DND-41 (cell line): ENCODE measurements around the gene GLIPR1L1.
A peak's percentile ranks its signal among the peaks of the same experiment; 100 is the strongest.

ENCODE experiments used
- ATAC-seq: fragments of 200-7000 bp; cut with Tn5 transposase; 3 replicates; pipeline ENCODE4 v1.9.1; 2021; ENCODE audit warnings: low read depth; ENCODE audit not compliant: insufficient read depth
- DNase-seq: peaks from one replicate; pipeline ENCODE4 v3.0.0-alpha.2; 2020
- H2AFZ ChIP-seq: 2 replicates; pipeline ENCODE4 v1.6.0; 2012; ENCODE audit warnings: low read depth, low read length
- H3K27ac ChIP-seq: 2 replicates; pipeline ENCODE4 v1.5.1; 2012; ENCODE audit warnings: low read length, inconsistent platforms
- H3K27me3 ChIP-seq: fragments of 200-600 bp; sonication (generic); 2 replicates; pipeline ENCODE4 v1.6.0; 2012; ENCODE audit warnings: low read length, mild to moderate bottlenecking, inconsistent platforms; ENCODE audit not compliant: insufficient read depth, poor library complexity
- H3K36me3 ChIP-seq: 2 replicates; pipeline ENCODE4 v1.5.1; 2012; ENCODE audit warnings: low read length, inconsistent platforms; ENCODE audit not compliant: insufficient read depth
- H3K4me1 ChIP-seq: 2 replicates; pipeline ENCODE4 v1.5.1; 2012; ENCODE audit warnings: mild to moderate bottlenecking, low read length; ENCODE audit not compliant: insufficient read depth
- H3K4me2 ChIP-seq: 2 replicates; pipeline ENCODE4 v1.6.0; 2012; ENCODE audit warnings: mild to moderate bottlenecking, moderate library complexity, low read length, inconsistent platforms; ENCODE audit not compliant: insufficient read depth
- H3K4me3 ChIP-seq, 2 experiments: fragments of 200-600 bp in 1 of 2; shearing (Covaris generic) in 1 of 2; 2 replicates each; pipeline ENCODE4 v1.5.1; 2012 to 2016; ENCODE audit warnings: inconsistent platforms in 2 of 2, low read length in 2 of 2, mild to moderate bottlenecking in 2 of 2, low read depth in 1 of 2, moderate library complexity in 1 of 2
- H3K79me2 ChIP-seq: 2 replicates; pipeline ENCODE4 v1.6.0; 2012; ENCODE audit warnings: low read length, inconsistent platforms; ENCODE audit not compliant: insufficient read depth
- H3K9ac ChIP-seq: 2 replicates; pipeline ENCODE4 v1.6.0; 2012; ENCODE audit warnings: low read depth, mild to moderate bottlenecking, inconsistent platforms, low read length, moderate library complexity
- H3K9me3 ChIP-seq: 2 replicates; pipeline ENCODE4 v1.5.1; 2012; ENCODE audit warnings: low read length, moderate library complexity, mild to moderate bottlenecking, inconsistent platforms; ENCODE audit not compliant: insufficient read depth, severe bottlenecking
- H4K20me1 ChIP-seq: 2 replicates; pipeline ENCODE4 v1.6.0; 2012; ENCODE audit warnings: low read length; ENCODE audit not compliant: insufficient read depth
- CTCF ChIP-seq: IDR thresholded peaks from 2 replicates; pipeline ENCODE4 v1.5.1; 2012; ENCODE audit warnings: borderline replicate concordance, low read length, moderate library complexity, mild to moderate bottlenecking; ENCODE audit not compliant: poor library complexity, severe bottlenecking; ENCODE audit errors: extremely low read depth
- EZH2 ChIP-seq: IDR thresholded peaks from 3 replicates; pipeline ENCODE4 v1.6.1; 2012; ENCODE audit warnings: borderline replicate concordance, low read depth, mild to moderate bottlenecking, moderate library complexity, low read length, inconsistent platforms; ENCODE audit not compliant: severe bottlenecking

The GLIPR1L1 gene

GRCh38 chr12:75349946-75350345 is 15.5 kb downstream of the GLIPR1L1 start:
- Histone ChIP-seq H2AFZ (no peak overlapping the region), H3K27me3 (no peaks in the 10 kb centered on the region), H3K79me2 (no peaks in the 10 kb centered on the region), H3K36me3 (no peaks in the 10 kb centered on the region), H3K4me3 (no peak overlapping the region), H3K4me2 (no peak overlapping the region), H3K4me1 (peaks cover 17% of the 10 kb centered on the region), H3K9me3 (peaks cover 4% of the 10 kb centered on the region), H4K20me1 (no peaks in the 10 kb centered on the region), H3K27ac (0 out of 2 replicates have a peak overlapping the region, but pooled peaks have one; percentile 7), H3K9ac (no peak overlapping the region)
- no peak for DNase-seq
- ATAC-seq, result peak; percentile 47; the same call in 2 of the 3 replicates
- no peak for TF ChIP-seq EZH2
- TF ChIP-seq CTCF, result no peak

GRCh38 chr12:75350413-75350812 is 15.9 kb downstream of the GLIPR1L1 start:
- peaks cover 9% of the 10 kb centered on the region for H3K9me3 ChIP-seq
- DNase-seq (peak; percentile 66), ATAC-seq (peak; percentile 91)
- H3K79me2 ChIP-seq, result no peaks in the 10 kb centered on the region
- H2AFZ ChIP-seq, result no peak overlapping the region
- TF ChIP-seq EZH2, result no peak
- no peak for TF ChIP-seq CTCF
- H3K4me1 ChIP-seq, result peaks cover 17% of the 10 kb centered on the region
- no peak overlapping the region for H3K9ac ChIP-seq
- no peaks in the 10 kb centered on the region for H4K20me1 ChIP-seq
- H3K27ac ChIP-seq, result 0 out of 2 replicates have a peak overlapping the region, but pooled peaks have one; percentile 7
- no peak overlapping the region for H3K4me3 ChIP-seq
- H3K4me2 ChIP-seq, result no peak overlapping the region
- no peaks in the 10 kb centered on the region for H3K36me3 ChIP-seq
- H3K27me3 ChIP-seq, result no peaks in the 10 kb centered on the region

DNA sequence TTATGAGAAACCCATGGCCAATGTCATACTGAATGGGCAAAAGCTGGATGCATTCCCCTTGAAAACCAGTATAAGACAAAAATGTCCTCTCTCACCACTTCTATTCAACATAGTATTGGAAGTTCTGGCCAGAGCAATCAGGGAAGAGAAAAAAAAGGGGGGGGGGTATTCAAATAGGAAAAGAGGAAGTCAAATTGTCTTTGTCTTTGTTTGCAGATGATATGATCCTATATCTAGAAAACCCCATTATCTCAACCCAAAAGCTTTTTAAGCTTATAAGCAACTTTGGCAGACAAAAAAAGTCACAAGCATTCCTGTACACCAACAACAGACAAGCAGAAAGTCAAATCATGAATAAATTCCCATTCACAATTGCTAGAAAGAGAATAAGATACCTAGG is 19.5 kb downstream of the GLIPR1L1 start:
- Histone ChIP-seq H3K79me2 (no peaks in the 10 kb centered on the region), H4K20me1 (no peaks in the 10 kb centered on the region), H3K9me3 (peaks cover 12% of the 10 kb centered on the region), H2AFZ (no peak overlapping the region), H3K27me3 (no peaks in the 10 kb centered on the region), H3K4me3 (no peak overlapping the region), H3K36me3 (no peaks in the 10 kb centered on the region), H3K4me1 (peaks cover 17% of the 10 kb centered on the region), H3K27ac (no peak overlapping the region), H3K4me2 (no peak overlapping the region), H3K9ac (no peak overlapping the region)
- no peak for ATAC-seq
- no peak for DNase-seq
- no peak for TF ChIP-seq EZH2
- TF ChIP-seq CTCF, result no peak

DNA sequence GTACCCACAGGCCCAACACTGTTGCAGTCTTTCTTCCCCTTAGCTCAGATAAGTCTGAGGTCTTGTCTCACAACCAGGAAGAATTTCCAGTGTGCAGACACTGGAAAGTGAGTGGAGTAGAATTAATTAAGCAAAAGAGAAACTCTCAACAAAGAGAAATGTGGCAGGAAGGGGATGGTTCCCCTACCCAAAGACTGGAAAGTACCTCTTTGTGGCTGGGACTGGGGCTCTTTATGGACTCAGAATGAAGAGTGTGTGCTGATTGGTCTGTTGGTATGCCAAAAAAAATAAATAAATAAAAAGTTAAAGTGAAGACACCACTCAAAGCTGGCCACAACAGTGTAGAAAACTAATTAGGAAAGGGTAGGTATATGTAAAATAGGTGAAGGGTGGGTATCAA is 26.4 kb downstream of the GLIPR1L1 start:
- no peaks in the 10 kb centered on the region for H3K36me3 ChIP-seq
- ATAC-seq (no peak), DNase-seq (no peak)
- no peaks in the 10 kb centered on the region for H4K20me1 ChIP-seq
- TF ChIP-seq EZH2, result no peak
- H3K27me3 ChIP-seq, result no peaks in the 10 kb centered on the region
- H3K27ac ChIP-seq, result no peak overlapping the region
- no peak overlapping the region for H2AFZ ChIP-seq
- H3K9ac ChIP-seq, result no peak overlapping the region
- H3K4me1 ChIP-seq, result no peaks in the 10 kb centered on the region
- H3K4me3 ChIP-seq, result no peak overlapping the region
- H3K9me3 ChIP-seq, result peaks cover 4% of the 10 kb centered on the region
- H3K4me2 ChIP-seq, result no peak overlapping the region
- H3K79me2 ChIP-seq, result no peaks in the 10 kb centered on the region
